Stimulated activated CD8-positive, alpha-beta memory T cell treated with anti-CD3 and anti-CD28 coated beads, Interleukin-4, amount 100 ng/mL, for 24 hours (primary cell): ENCODE measurements around the gene GGTLC2.
"Not testable (repeated sequence)": the region's sequence is repeated elsewhere in the genome, so short reads cannot be mapped to it uniquely, and the experiment has no call there.

Experiments used
- DNase-seq: peaks from one replicate; pipeline ENCODE4 v3.0.0-alpha.2; 2020; ENCODE audit warnings: low read depth

GGTLC2 gene

DNA sequence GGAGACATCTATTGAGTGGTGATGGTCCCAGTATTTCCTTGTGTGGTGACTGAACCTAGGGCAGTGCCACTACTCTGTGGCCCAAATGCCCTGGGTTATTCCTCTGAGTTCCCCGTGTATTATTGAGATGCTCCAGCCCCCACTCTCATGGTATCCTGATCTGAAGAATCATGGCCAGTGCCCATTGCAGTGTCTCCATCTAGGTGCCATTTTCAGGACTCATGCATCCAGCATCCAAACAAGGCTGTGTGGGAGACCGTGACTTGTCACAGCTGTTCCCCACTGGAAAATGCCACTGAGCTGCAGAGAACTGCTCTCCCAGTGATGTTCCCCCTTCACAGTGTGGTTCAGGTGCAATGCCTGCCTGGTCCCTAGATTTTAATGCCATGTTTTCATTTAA lies 24.7 kb downstream of the GGTLC2 start:
- DNase-seq = no peak

DNA sequence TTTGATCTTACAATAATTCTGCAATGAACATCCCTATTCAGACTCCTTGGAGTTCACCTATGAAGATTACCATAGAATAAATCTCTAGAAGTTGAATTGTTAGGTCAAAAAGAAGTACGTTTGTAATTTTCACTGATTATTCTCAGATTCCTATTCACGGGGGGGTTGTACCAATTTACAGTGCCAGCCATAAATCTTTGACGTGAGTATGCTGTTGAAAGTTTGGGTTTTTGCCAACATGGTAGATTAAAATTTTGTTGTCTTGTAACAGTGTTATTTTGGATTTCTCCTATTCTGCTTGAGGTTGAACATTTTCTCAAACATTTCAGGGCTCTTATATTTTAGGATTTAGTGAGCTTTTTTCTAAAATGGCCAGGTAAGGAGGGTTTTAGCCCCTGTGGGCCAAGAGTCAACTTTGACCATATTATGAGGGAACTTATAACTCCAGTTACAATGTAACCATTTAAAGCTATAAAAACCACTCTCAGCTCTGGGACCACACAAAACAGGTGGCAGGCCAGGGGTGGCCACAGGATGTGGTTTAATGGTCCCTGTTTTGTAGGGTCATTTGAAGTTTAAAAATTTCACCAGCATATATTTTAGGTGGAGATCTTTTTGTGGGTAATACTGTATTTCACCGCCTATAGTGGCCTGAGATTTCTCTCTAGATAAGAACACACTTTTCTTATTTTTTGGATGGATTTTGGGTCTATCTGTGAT lies 25.8 kb downstream of the GGTLC2 start:
- no peak for DNase-seq

GRCh38 chr22:22671506-22671905 lies 27.1 kb downstream of the GGTLC2 start:
- no peak for DNase-seq

DNA sequence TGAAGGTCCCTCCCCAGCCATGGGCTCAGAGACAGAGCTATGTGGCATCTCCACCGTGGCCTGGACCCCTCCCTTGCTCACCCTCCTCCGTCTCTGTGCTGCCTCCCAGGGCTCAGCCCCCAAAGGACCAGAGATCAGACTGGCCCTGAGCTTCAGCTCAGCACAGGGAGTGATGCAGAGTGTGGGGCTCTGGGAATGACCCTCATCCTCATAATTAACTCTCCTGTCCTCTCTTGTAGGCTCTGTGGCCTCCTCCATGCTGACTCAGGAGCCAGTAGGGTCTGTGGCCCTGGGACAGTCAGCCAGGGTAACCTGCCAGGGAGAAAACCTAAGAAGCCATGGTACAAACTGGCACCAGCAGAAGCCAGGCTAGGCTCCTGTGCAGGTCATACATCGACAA lies 28.7 kb downstream of the GGTLC2 start:
- no peak for DNase-seq

DNA sequence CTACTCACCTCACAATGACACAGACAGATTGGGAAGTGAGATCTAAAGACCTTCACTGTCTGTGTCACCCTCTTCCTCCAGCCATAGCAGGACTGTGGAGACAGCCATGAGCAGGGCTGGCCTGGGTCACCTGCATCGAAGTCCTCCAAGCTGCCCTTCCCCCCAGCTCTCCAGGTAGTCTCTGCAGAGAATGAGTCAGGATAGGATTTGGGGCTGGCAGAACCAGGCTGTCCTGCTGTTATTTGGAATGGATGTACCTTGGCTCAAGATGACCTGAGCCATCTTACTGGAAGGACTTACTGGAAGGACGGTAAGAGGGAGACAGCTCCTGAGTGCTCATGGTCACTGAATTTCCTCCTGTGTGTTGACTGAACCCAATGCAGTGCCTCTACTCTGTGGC lies 29.2 kb downstream of the GGTLC2 start:
- DNase-seq = no peak

DNA sequence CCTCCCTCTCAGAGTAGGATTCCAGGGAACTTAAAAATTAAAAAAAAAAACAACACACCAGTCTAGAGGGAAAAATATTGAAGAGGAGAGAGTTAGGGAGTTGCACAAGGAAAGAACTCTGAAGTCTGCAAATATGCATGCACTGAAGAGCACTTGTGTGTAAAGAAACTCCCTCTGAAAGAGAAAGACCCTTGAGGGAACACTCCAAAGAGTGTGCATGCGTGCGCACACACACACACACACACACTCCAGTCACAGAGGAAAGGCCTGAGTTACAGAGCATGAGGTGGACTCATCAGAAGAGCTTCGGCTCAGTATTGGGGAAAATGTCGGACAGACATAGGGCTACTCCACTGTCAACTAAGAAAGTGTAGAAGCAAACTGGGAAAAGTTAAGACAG lies 30.1 kb downstream of the GGTLC2 start:
- no peak for DNase-seq

GRCh38 chr22:22678970-22679369 lies 34.6 kb downstream of the GGTLC2 start:
- DNase-seq = no peak

- DNase-seq = no peak
Measured at GRCh38 chr22:22680396-22680795, 36.0 kb downstream of the GGTLC2 start.

- no peak for DNase-seq
Measured at GRCh38 chr22:22681221-22681739, 36.9 kb downstream of the GGTLC2 start.

GRCh38 chr22:22682196-22682595 lies 37.8 kb downstream of the GGTLC2 start:
- DNase-seq = no peak

DNA sequence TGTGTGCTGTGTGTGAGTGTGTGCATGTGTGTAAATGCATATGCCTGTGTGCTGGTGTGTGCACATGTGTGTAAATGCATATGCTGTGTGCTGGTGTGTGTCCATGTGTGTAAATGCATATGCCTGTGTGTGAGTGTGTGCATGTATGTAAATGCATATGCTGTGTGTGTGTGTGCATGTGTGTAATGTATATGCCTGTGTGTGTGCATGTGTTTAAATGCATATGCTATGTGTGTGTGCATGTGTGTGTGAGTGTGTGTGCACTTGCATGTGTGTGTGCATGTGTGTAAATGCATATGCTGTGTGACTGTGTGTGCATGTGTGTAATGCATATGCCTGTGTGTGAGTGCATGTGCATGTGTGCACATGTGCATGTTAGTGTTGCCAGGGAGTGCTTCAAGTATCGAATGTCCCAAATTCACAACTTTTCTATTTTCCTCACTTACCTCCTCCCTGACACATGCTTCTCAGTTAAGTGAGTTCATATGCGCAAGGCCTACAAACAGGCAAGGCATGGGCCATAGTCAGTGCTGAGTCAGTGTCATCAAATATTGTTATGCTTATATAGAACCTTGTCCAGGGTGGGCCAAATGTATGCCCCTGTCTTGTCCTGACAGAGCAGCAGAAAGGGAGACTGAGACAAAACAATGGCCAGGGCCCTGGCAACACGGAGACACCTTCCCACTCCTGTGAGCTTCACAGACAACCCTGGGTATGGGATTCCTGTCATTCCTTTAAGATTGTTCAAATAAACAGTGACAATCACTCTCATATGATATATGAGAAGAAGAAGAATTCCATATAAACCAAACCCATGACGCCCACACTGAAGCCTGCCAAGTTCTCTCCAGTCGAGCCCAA lies 38.6 kb downstream of the GGTLC2 start:
- DNase-seq = no peak

- DNase-seq = no peak
Measured at GRCh38 chr22:22683668-22684361, 39.4 kb downstream of the GGTLC2 start.

DNA sequence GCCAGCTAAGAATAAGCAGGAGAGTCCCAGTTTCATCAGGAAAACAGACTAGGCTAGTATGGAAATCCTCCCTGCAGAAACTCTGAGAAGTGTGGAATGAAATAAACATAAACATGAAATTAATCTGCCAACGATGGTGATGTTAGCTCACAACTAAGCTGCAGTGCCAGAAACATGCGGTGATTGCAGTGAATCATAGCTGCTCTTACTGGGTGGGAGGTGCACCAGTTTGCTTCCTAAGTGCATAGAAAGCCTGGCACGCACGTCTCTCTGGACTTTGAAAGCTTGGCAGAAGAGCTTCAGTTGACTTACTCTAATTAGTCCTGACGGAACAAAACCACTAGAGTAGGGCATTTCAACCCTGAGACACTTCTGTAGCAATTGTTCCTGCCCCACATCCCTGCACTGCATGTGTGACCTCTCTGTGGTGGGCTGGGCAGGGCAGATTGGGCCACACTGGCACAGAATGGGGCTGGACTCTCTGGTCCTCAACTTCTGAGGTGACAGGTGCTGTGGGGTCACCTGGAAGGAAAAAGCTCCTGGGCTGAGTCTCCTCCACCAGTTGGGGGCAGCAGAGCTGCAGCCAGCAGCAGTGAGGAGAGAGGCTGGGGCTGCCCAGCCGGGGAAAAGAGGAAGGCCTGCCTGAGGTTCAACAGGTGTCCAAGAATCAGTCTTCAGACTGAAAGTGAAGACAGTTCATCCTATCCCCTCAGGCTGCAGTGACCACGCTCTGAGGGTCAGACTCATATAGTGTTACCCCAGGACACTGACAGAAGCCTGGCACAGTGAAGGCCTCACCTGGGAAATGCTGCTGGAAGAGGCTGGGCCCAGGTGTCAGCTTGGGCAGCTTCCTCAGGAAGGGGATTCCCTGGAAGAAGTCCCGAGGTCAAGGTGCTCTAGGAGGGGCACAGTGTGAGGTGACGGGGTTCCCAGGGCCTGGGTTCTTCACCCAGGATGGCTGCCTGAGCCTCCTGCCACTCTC lies 40.5 kb downstream of the GGTLC2 start:
- DNase-seq = no peak

DNA sequence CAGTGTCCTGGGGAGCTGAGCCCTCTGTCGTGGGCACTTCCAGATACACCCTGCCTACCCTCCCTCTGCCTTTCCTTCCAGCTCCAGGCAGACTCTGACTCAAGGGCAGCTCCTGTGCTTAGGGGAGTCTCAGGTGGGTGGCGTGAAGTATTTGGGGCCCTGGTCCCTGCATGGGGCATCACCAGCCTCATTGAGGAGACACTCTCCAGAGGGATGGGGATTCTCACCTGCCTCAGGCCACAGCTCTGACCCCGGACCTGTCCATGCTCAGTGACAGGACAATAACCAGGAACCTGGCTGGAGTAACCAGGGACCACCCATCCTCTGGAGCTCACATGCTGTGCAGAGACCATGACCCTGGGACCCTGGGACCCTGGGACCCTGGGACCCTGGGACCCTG lies 41.2 kb downstream of the GGTLC2 start:
- no peak for DNase-seq

GRCh38 chr22:22686202-22687115 lies 42.0 kb downstream of the GGTLC2 start:
- not testable (repeated sequence) for DNase-seq

DNA sequence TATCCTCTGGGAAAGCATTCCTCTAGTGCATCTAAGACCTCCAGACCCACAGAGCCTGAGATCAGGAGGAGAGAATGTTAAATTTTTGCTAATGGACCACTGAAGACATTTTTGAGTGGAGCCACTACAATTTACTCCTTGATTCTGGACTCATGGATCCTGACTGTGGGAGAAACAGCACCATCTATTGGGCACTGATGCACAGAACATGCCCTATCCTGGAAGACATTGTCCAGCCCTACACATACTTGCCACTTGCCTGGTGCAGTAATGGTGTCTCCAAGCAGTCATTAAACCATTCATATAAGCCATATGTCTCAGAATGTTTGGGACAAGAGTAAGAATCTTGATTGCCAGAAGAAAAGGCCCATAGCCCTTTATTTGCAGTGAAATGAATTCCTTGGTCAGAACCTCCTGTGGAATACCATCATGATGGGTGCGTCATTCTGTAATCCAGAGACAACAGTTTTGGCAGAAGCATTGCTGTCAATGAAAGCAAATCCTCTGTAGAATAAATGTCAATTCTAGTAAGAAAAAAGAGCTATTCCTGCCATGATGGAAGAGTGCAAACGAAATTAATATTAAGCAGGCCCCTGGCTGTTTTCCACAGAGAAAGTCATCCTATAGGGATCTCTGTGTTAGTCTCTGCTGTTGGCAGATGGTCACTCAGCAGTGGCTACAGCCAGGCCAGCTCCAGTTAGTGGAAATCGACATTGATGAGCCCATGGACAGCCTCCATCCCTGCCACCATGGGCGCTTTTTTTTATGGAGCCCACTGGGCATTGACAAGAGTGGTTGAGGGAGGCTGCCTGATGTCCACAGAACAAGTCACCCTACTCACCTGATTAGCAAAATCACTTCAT lies 43.5 kb downstream of the GGTLC2 start:
- no peak for DNase-seq

- DNase-seq = no peak
Measured at GRCh38 chr22:22689621-22690345, 45.4 kb downstream of the GGTLC2 start.

DNA sequence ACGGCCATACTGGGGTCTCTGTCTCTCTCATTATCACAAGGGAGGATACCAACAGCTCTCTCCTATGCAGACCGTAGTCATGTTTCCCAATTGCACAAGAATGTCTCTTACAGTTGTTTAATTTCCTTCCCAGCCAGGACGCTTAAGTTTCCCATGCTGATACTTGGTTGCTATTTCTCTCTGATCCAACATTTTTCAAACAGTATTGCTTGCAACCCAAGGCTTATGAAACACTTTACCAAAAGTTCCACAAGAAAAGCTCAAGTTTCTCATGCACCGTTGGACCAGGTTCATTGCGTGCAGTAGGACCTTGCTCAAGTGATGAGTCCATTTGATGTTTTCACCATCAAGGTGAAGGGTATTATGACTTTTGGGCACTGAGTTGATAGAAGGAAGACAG lies 46.6 kb downstream of the GGTLC2 start:
- no peak for DNase-seq
